GM19193 (cell line): ENCODE results near the gene TNS3.

Experiments
- POLR2A ChIP-seq: IDR thresholded peaks from 4 replicates; pipeline ENCODE4 v1.6.1; 2011; ENCODE audit not compliant: insufficient read depth, insufficient read length; ENCODE audit errors: extremely low read depth

Gene TNS3

GRCh38 chr7:47488201-47488968 lies 93.5 kb downstream of the TNS3 start:
- no peak for TF ChIP-seq POLR2A

GRCh38 chr7:47485640-47486435 lies 96.1 kb downstream of the TNS3 start:
- TF ChIP-seq POLR2A: no peak

GRCh38 chr7:47484923-47485639 lies 96.8 kb downstream of the TNS3 start:
- no peak for TF ChIP-seq POLR2A

GRCh38 chr7:47484457-47484856 lies 97.5 kb downstream of the TNS3 start:
- TF ChIP-seq POLR2A: no peak

GRCh38 chr7:47483604-47484273 lies 98.2 kb downstream of the TNS3 start:
- TF ChIP-seq POLR2A: no peak

- no peak for TF ChIP-seq POLR2A
Measured at GRCh38 chr7:47482013-47482875, 99.7 kb downstream of the TNS3 start.

GRCh38 chr7:47481541-47482012 lies 100.3 kb downstream of the TNS3 start:
- no peak for TF ChIP-seq POLR2A

GRCh38 chr7:47480576-47481538 lies 101.1 kb downstream of the TNS3 start:
- TF ChIP-seq POLR2A: no peak

- no peak for TF ChIP-seq POLR2A
Measured at GRCh38 chr7:47479821-47480575, 101.9 kb downstream of the TNS3 start.

GRCh38 chr7:47478926-47479711 lies 102.8 kb downstream of the TNS3 start:
- TF ChIP-seq POLR2A: no peak

- TF ChIP-seq POLR2A: no peak
Measured at GRCh38 chr7:47478017-47478344, 103.9 kb downstream of the TNS3 start.
